GM18526 (cell line): ENCODE measurements around the gene FAM180B.

Experiments used
- POLR2A ChIP-seq: IDR thresholded peaks from 3 replicates; pipeline ENCODE4 v1.6.1; 2011; ENCODE audit not compliant: insufficient read length; ENCODE audit errors: extremely low read depth

Gene FAM180B, protein sequence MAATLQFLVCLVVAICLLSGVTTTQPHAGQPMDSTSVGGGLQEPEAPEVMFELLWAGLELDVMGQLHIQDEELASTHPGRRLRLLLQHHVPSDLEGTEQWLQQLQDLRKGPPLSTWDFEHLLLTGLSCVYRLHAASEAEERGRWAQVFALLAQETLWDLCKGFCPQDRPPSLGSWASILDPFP

DNA sequence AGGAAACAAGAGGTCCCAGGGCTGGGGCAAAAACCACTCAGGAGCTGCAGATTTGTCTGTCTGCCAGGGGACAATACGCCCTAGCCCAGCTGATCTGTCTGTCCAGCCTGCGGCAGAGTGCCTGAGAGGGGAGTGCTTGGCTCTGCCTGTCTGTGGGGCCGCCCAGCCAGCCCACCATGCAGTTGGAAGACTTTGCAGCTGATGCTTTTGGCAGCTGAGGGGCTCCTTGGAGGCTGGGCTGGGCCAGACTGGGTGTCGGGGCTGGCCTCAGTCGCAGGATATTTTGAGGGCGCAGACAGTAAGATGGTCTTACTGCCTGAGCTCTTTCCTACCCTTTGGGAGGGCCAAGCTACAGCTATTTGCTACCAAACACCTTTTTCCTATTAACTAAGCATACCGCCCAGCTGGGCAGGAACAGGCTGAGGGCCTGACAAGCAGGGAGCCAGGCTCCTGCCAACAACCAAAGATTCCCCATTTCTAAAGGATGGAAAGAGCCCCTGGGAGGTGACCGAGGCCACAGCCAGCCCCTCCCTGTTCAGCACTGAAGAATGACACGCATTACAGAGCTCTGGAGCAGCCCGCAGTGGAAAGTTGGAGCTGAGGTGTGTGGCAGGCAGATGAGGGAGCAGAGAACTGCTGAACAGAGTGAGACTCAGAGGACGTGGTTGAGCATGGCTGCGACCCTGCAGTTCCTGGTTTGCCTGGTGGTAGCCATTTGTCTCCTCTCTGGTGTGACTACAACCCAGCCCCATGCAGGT, at the start of gene FAM180B:
Gene FAM180B (plus strand): TSS at position 581 of the 758 bp plus-strand sequence. CDS start 91 bp downstream, at position 672.
- TF ChIP-seq POLR2A, result no peak

DNA sequence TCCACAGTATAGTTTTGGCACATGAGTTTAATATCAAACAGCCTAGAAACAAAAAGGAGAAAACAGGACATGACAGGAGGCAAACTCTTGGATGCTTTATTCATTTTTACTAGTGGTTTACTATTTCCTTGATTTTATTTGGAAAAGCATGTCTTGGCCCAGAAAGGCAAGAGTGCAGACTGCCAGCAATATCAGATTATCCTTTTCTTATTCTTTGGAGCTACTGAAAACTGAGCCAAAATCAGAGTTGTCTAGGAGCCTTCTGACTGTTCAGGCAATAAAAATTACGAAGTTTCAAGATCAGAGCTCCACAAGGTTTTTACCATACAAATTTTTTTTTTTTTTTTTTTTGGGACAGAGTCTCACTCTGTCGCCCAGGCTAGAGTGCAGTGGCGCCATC, 49.6 kb upstream of the FAM180B start:
- no peak for TF ChIP-seq POLR2A

DNA sequence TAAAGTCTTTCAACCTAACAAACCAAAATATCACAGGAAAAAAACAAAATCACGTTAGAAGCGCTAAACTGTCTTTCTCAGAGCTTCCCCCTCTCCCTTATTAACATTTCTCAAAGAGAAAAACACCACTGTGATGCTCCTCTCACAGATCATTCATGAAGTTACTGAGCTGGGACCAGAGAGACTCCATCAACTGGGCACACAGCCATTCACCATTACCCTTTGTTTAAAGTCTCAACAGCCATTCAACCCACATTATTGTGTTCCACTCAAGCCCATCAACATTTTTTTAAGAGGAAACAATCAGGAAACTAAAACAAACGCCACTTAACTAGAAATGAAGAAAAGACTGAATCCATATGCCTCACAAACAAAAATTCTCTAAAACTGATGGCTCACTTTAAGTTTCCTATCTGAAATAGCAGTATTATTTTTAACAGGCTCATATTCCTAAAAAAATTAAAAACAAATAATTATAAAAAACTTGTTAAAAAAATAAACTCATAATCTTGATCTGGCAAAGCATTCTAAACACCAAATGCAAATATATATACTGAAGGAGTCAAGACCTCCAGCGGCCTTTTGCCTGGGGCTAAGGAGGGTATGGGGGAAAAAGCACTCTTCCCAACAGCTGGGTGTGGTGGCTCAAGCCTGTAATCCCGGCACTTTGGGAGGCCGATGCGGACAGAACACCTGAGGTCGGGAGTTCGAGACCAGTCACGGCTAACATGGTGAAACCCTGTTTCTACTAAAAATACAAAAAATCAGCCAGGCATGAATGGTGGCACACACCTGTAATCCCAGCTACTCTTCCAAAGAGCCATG, 47.5 kb upstream of the FAM180B start:
- TF ChIP-seq POLR2A, result no peak

DNA sequence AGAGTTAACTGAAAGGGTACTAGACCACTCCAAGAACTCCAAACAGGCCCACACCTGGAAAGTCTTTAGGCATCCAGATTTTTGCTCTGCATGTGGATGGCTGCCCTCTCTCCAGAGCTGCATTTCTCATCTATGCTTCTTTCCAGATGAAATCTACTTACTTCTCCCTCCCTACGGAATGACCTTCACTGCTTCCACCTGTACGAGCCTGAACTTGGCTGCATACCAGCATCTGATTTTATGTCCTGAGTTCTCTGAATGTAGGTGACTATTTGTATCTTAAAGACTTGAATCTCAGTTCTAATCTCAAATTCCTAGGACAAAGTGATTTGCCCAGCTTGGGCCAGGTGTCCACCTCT, 46.8 kb upstream of the FAM180B start:
- TF ChIP-seq POLR2A, result no peak

DNA sequence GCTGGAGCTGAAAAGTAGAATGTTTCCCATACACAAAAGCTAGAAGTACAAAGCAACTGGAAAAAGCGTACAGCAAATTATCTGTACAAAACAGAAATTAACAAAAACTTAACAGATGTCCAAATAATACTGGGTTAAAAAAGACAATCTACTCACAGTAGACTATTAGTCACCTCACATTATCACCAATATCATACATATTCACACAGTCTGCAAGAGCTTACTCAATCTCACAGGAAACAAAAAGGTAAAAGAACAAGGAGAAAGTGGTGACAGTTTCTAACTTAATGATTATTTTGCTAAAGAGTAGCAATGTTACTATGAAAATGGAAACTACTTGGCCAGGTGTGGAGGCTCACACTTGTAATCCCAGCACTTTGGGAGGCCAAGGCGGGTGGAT, 45.4 kb upstream of the FAM180B start:
- TF ChIP-seq POLR2A, result no peak

DNA sequence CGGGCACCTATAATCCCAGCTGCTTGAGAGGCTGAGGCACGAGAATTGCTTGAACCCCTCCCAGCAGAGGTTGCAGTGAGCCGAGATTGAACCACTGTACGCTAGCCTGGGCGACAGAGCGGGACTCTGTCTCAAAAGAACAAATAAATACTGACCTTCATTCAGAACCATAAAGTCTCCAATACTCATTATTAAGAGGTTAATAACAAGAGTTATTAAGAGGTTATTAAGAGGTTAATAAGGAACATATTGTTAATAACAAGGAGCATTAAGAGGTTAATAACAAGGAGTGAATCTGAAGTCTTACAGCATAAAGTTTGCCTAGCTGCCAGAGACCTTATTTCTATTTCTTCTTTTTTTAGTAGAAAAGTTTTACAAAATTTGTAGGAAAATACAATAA, 41.2 kb upstream of the FAM180B start:
- no peak for TF ChIP-seq POLR2A

DNA sequence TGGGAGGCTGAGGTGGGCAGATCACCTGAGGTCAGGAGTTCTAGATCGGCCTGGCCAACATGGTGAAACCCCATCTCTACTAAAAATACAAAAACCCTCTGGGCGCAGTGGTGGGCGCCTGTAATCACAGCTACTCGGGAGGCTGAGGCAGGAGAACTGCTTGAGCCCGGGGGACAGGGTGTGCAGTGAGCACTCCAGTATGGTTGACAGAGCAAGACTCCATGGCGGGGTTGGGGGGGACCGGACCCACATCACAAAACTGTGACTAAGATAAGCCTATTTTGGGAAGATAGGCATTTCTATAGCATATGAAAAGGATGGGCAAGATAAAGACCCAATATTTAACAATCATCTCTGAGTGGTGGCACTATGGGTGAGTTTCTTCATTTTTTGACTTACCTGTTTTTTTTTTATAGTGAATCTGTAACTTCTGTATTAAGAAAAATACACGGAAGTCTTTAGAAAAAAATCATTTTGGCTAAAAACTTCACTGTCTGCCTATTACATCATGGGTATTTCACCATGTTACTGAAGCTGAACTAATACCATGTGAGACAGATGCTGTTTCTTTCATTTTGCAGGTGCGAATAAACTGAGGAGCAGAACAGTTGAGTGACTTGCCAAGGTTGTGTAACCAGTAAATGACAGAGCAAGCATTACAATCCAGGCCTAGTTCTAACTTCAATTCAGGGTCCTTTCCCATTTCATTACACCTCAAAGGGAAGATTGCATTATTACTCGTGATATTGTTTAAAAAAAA, 36.0 kb upstream of the FAM180B start:
- TF ChIP-seq POLR2A, result no peak

DNA sequence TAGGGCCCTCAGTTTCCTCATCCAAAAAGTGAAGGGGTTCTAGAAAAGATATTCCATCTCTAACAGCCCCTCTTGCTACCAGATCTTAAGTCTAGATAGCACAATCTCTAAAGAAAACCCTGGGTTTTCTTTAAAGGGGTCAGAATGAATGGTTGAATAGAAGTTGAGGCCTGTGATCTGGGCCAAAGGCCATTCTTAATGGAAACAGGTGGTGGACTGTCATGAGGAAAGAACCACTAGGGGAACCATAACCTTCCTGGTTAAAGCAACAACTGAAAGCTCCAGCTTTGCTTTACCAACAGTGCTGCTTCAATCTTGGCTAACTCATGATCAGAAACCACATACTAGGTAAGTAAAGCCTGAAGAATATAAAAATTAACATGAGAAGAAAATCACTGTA, 35.4 kb upstream of the FAM180B start:
- TF ChIP-seq POLR2A, result no peak

DNA sequence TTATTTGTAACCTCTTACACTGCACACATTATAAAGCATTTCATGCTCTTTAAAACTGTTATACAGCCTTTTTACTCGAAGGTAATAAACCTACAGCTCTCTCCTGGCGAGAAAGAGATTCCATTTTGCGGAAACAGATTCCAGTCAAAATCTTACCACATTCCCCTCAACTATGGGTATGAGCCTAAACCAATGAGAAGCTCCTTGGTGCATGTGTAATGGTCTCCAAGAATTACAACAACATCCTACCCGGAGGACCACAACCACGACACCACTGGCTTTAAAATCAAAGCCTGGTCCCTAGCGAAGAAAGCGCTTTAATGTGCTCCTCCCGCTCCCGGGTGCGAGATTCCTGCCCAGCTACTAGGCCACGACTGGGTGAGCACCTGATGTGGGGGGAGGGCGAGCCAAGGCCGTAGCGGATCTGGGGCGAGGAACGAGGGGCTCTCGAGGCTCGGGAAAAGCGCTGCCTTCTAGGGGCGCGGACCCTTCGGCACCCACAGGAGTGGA, 34.4 kb upstream of the FAM180B start:
- no peak for TF ChIP-seq POLR2A

DNA sequence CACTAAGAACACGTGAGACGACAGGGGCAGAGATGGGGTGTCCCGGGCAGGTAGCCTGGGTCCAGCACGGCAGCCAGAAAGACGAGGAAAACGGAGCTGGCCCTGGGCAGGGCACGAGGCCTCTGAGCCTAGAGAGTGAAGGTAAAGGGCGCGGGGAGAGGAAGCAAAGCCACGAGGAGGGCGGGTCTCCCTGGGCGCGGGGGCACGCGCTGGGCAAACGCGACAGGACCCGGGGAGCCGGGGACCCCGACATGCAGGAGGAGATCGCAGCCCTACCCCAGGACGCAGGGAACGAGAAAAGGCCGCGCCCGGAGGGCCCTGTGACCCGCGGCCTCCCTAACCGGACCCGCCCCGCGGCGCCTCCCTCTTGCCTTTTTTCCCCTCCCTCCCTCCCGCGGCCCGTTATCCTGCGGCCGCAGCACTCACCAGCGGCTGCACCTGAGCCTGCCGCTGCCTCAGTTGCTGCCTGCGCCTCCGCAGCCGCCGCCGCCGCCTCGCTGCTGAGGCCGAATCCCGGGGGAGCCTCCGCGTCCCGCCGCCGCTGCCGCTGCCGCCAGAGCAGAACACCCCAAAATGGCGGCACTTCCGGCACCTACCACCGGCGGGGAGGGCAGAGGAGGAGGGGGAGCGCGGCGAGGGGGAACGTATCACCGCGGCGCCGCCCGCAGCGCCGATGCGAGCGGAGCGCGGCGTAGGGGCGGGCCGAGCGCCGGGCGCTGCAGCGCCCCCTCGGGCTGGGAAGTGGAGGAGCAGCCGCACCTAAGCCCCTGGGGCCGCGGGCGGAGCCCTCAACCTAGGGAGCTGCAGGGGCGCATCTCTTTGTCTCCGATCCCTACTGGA, 33.7 kb upstream of the FAM180B start, which contains the start of gene CELF1:
Gene CELF1 (minus strand): TSS at position 567 of the 840 bp plus-strand sequence. CDS start 53,609 bp downstream, outside the sequence.
- TF ChIP-seq POLR2A, result peak; percentile 82

DNA sequence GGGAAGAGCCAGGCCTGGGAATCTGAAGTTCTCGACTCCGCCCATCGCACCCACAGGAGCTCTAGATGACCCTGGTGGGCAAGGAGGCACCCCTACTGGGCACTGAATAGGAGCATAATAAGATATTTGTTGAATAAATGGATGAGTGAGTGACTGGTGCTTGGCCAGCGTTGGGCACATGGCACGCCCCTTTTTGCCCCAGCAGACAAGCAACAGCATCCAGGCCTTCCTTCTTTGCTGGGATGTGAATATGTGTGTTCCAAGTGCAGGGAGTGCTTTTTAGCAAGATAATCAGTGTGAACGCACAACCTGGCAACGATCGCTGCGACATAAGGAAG, 33.1 kb upstream of the FAM180B start:
- TF ChIP-seq POLR2A, result no peak

DNA sequence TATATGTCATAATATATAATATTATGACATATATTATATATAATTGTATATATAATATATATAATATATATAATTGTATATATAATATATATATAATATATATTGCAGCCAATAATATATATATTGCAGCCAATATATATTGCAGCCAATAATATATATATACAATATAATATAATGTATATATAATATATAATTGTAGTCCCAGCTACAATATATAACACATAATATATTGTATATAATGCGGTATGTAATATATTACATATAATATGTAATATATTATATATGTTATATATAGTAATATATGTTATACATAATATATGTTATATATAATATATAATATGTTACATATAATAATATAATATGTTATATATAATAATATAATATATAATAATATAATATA, 27.8 kb upstream of the FAM180B start:
- TF ChIP-seq POLR2A, result no peak

DNA sequence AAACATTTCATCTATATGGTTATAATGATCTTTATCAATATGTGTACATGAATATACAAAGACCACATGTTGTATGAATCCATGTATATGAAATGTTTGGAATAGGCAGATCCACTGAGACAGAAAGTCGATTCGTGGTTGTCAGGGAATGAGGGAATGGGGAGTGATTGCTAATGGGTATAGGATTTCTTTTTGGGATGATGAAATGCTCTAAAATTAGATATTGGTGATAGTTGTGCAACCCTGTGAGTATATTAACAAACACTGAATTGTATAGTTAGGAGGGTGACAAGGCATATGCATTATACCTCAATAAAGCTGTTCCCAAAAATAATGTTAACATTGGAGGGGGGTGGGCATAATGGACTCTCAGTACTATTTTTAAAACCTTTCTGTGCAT, 26.1 kb upstream of the FAM180B start:
- no peak for TF ChIP-seq POLR2A

DNA sequence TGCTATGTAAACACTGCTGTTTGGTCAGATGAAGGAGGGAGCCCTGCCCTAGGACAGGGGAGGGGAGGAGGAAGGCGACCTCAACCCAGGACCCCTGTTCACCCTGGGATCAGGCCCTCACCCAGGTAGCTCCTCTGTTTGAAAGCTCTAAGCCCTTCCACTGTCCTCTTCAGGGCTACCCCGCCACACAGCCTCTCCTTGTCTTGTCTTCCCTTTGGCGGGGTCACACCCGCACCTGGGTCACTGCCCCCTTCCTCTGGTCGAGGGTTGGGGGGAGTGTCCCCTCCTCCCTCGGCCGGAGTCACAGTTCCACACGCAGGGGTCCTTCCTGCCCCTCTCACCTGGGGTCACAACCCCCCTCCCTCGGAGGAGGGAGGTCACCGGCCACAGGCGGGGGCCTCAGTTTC, 21.5 kb upstream of the FAM180B start:
- TF ChIP-seq POLR2A, result no peak
